NCI-H1417 treated with DMSO at 0.1 percent for 48 hours (cell line): ENCODE data around the gene KIF6.
"Not testable (repeated sequence)": the region's sequence is repeated elsewhere in the genome, so short reads cannot be mapped to it uniquely, and the experiment has no call there.

Experiments
- DNase-seq: peaks from one replicate; lab custom pipeline; 2025; lab: John Stamatoyannopoulos, UW

KIF6 gene

GRCh38 chr6:39553029-39553428 is 172.2 kb downstream of the KIF6 start:
- no peak for DNase-seq

- DNase-seq, result no peak
Observed at GRCh38 chr6:39550191-39550590, 175.0 kb downstream of the KIF6 start.

DNA sequence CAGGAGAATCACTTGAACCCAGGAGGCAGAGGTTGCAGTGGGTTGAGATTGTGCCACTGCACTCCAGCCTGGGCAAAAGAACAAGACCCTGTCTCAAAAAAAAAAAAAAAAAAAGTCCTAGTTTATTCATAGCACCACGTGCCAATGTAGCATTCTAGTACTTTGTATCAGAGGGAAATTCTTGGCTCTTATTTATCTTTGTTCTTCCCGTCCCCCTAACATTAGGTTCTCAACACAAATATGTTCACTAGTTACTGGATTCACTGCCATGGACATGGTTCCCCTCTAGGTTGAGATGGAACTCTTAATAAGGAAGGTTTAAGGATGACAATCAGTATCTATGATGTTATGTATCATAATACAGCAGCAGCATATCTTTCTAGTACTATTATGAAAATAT is 178.5 kb downstream of the KIF6 start:
- DNase-seq, result no peak

DNA sequence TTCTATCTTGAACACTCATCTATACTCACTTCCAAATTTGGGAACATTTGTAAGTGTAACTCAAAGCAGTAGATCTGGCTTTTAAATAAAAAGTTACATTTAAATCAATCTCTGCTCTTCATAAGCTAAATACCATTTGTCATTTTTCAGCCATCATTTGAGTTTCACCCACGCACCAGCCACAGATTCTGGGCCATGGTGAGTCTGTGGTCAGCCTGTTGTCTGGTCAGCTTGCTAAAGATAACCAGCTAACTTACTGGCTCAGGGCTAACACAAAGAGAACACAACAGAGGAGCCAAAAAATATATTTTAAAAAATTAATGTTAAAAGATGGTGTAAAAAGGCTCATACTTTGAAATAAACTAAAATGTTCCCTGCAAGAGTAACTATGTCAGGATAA is 181.3 kb downstream of the KIF6 start:
- DNase-seq, result no peak

DNA sequence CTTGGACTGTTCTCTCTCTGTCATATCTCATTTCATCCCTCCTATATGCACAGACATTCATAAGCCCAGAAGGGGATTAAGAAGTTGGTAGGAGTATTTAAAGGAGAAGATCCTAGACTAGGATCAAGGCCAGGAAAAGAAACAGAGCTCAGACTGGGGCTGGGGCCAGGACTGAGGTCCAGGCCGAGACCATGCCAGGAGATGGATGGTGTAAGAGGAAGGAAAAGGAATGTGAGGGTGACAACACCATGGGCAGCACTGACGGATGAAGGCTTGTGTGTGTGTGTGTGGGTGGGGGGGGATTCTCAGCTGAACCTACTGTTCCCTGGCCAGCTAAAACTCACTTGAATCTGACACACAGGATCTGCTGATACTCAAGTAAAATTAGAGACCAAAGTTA is 182.1 kb downstream of the KIF6 start:
- DNase-seq, result no peak

DNA sequence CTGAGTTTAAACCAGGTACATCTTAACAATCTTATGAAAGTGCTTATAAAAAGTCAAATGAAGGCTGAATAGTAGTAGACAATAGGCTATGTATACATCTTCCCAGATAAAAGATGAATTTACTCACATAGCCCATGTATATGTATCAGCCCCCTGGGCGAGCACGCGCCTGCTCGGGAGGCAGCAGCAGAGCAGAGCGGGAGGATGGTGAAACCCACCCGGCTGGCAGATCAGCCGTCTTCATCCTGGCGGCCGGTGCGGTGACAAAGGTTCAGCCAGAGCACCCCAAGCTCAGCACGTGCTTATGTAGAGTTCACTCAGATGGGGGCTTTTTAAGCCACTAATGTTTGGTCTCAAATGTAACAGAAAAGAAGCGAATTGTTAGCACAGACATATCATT is 184.8 kb downstream of the KIF6 start:
- DNase-seq, result no peak

- no peak for DNase-seq
Observed at GRCh38 chr6:39530201-39530759, 194.9 kb downstream of the KIF6 start.

- no peak for DNase-seq
Observed at GRCh38 chr6:39527792-39528564, 197.2 kb downstream of the KIF6 start.

DNA sequence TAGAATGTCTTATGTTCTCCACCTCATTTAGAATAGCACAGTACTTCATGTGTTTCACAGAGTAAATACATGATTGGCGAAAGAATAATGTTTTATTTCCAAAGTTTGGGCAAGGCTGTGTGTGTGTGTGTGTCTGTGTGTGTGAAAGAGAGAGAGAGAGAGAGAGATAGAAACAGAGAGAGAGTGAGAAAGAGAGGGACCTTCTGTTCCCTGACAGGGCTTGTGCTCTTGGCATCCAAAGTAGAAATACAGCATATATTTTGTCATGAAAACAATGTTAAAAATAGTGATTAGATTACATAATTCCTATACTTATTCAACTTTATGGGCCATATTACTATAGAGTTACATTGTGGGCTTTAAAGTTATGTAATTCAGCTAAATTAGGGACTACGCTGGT is 201.2 kb downstream of the KIF6 start:
- DNase-seq, result no peak

DNA sequence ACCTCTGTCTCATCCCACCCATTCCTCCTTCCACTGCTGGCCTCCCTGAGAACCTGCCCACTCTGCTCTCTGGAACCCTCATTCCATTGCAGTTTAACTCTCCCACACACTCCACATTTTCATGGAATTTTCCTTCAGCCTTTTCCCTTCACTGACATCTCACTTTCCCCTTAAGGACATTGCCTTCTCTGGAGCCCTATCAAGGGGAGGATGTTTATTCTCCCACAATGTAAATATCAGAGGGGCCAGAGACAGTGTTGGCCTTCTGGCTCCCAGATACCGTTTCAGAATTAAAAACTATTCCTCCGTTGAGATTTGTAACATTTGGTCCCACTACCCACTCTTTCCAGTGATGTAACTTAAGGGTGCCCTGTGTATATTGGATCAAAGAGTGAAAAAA is 203.2 kb downstream of the KIF6 start:
- DNase-seq, result no peak

DNA sequence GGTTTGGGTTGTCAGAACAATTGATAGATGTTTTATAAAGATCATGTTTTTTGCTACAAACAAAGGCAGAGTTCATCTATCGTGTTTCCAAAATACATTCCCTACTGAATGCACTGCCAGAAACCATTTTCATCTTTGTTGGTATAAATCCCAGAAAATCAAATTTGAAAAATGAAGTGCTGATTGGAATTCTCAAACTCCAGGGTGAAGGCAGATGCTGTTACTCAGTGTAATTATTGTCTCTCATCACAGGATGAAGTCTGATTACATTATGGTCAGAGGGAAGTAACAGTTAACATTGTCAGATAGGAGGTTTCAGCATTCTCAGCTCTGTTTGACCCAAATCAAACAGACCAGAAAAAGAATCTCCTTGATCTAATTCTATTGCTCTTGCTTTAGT is 204.3 kb downstream of the KIF6 start:
- DNase-seq, result no peak

DNA sequence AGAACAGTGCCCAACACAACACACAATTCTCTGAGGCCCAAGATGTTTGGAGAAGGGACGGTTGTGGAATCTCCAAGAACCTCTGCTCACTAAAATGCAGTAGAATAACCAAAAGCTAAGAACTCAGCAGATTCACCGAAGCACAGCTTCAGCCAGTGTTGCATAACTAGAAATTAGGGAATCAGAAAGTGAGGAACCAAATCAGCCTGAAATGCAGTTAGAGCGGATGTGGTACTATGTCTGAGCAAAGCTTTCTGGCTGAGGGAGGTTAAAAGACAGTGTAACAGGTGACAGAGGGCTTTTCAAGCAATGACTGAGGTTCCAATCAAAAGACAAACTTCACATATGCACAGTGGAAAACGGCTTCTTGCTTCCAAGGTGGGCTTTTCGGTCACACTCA is 204.8 kb downstream of the KIF6 start:
- no peak for DNase-seq

DNA sequence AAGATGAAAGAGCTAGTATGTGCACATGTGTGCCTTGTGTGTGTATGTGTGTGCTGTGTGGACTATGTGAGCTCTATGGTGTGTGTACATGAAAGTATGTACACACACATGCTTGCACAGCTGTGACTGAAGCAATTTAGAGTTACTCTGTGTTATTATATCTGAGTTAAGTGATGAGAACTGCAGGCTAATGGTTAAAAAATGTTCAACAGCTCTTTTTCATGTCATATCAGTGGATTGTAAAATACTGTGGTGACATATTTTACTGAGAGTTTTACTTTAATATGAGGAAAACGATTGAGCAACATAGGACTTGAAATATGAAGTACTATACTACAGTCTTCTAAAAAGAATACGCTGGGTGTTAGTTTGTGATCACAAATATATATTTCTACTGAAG is 207.0 kb downstream of the KIF6 start:
- no peak for DNase-seq

DNA sequence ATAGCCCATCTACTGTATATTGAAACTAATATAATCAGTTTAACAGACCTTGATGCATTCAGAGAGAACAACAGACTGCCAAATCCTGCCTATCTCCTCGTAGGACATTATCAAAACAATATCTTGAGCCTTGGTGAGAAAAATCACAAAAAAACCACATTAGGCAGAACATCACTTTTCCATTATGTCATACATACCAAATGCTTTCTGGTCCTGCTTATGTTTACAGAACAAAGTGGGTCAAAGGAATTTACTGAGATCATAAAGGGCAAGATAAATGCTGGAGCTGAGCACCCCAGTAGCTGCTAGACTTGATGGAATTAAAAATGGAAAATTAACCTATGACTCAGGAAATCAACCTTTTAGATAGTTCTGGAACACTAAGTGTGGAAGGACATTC is 207.5 kb downstream of the KIF6 start:
- no peak for DNase-seq

- no peak for DNase-seq
Observed at GRCh38 chr6:39516471-39516870, 208.7 kb downstream of the KIF6 start.

- DNase-seq, result no peak
Observed at GRCh38 chr6:39515471-39515870, 209.7 kb downstream of the KIF6 start.

- no peak for DNase-seq
Observed at GRCh38 chr6:39515006-39515405, 210.2 kb downstream of the KIF6 start.

DNA sequence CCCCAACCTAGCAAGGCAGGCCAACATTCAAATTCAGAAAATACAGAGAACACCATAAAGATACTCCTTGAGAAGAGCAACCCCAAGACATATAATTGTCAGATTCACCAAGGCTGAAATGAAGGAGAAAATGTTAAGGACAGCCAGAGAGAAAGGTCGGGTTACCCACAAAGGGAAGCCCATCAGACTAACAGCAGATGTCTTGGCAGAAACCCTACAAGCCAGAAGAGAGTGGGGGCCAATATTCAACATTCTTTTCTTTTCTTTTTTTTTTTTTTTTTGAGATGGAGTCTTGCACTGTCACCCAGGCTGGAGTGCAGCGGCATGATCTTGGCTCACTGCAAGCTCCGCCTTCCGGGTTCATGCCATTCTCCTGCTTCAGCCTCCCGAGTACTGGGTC is 215.4 kb downstream of the KIF6 start:
- DNase-seq, result not testable (repeated sequence)

DNA sequence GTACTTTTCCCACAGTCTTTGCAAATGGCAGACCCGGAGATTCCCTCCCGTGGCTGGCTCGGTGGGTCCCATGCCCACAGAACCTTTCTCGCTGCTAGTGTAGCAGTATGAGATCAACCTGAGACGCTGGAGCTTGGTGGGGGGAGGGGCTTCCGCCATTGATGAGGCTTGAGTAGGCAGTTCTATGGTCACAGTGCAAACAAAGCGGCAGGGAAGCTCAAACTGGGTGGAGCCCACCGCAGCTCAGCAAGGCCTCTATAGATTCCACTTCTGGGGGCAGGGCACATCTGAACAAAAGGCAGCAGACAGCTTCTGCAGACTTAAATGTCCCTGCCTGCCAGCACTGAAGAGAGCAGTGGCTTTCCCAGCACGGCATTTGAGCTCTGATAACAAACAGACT is 216.7 kb downstream of the KIF6 start:
- DNase-seq, result no peak

- DNase-seq, result no peak
Observed at GRCh38 chr6:39507331-39507998, 217.7 kb downstream of the KIF6 start.

DNA sequence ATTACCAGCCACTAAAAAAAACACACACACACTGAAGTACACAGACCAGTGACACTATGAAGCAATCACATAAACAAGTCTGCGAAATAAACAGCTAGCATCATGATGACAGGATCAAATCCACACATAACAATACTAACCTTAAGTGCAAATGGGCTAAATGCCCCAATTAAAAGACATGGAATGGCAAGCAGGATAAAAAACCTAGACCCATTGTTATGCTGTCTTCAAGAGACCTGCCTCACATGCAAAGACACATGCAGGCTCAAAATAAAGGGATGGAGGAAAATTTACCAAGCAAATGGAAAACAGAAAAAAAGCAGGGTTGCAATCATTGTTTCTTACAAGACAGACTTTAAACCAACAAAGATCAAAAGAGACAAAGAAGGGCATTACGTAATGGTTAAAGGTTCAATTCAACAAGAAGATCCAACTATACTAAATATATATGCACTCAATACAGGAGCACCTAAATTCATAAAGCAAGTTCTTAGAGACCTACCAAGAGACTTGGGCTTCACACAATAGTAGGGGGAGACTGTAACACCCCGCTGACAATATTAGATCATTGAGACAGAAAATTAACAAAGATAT is 222.7 kb downstream of the KIF6 start:
- not testable (repeated sequence) for DNase-seq

DNA sequence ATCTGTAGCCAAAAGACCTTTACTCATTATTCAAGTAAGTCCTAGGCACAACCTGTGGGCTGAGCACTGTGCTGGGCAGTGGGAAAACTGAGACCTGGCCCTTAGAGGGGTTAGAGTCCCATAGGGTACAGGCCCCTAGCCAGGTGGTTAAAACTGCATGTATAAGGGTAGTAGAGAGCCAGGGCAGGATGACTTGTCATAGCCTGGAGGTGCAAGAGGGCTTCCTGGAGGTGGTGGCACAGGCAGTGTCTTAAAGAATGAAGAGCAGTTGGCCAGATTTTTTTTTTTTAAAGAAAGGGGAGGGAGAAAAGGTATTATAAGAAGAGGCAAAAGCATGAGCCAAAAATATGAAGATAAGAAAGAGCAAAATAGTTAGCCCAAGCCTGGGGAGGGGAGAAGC is 226.2 kb downstream of the KIF6 start:
- DNase-seq, result no peak

- DNase-seq, result no peak
Observed at GRCh38 chr6:39498096-39498495, 227.1 kb downstream of the KIF6 start.
